ENCODE measurements around the gene AGBL1.
"Not testable (repeated sequence)": the region's sequence is repeated elsewhere in the genome, so short reads cannot be mapped to it uniquely, and the experiment has no call there.

AGBL1 gene

GRCh38 chr15:86872782-86873181, 793.1 kb downstream of the AGBL1 start:
- no peak for TF ChIP-seq CTCF (IDR thresholded peaks at IDR 0.05; ENCODE audit: insufficient read depth, missing control alignments)
- FAIRE-seq: no peak
- no peak for DNase-seq (ENCODE audit: insufficient read length, low spot score)

DNA sequence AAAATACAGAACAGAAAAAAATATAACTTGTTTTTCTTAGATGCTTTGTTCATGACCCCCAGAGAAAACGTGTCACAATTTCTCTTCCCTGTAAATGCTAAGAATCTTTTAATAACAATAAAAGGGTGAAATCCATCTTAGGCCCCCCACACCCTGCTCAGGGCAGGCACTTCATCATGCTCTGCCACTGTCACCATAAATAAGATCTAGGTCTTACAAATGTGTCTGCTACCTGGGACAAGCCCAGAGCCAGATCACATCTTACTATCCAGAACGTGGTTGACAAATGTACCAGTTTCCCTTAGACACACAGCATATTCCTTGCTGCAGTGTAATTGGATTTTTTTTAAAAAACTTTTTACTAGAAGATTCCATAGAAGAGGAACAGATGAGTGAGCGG, 795.4 kb downstream of the AGBL1 start:
- TF ChIP-seq CTCF (IDR thresholded peaks at IDR 0.05; ENCODE audit: insufficient read depth, missing control alignments): no peak
- FAIRE-seq (no peak), DNase-seq (ENCODE audit: insufficient read length, low spot score) (no peak)

DNA sequence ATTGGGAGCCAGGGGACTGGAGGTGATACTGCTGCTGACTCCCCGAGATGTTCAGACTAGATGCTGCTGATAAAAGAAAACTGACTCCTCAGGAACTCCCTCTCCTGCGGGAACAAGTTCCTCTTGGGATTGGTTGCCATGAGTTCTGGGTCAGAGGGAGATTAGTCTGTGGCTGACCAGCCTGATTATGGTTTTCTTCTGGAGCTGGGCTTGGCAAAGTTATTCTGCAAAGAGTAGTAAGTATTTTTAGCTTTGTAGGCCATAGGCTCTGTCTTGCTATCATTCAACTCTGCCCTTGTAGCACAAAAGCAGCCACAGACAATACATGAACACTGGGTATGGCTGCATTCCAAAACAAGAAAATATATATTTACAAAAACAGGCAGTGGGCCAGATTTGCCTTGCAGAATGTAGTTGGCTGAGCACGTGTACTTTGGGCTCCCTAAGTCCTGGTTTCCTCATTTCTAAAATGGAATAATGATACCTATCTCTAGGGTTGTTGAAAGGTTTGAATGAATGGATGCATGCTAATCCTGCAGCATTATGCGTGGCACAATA, 796.8 kb downstream of the AGBL1 start:
- FAIRE-seq: no peak
- DNase-seq (ENCODE audit: insufficient read length, low spot score): no peak

DNA sequence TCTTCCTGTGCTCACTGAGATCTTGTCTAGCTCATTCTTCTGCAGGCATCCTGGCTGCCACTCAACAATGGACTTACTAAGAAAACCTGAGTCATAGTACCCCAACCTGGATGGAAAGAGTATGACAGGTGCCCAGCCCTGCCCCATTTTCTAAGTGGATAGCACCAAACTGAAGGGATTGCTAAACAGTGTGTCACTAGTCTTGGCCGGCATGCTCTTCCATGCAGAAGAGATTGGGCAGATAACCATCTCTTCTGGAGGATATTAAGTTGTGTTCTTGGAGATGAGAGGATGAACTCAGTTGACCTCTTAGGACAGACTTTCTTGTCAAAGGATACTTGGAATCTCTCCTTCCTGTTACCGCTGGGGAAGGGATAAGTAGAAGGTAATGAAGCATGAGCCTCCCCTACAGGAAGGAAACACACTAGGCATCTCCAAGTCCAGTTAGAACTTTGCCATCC, 797.5 kb downstream of the AGBL1 start:
- FAIRE-seq: no peak
- TF ChIP-seq CTCF (IDR thresholded peaks at IDR 0.05; ENCODE audit: insufficient read depth, missing control alignments): no peak

More for the DNA sequence above, 796.8 kb downstream of the AGBL1 start:
- TF ChIP-seq CTCF (IDR thresholded peaks at IDR 0.05; ENCODE audit: insufficient read depth, missing control alignments): no peak

GRCh38 chr15:86878844-86879243, 799.2 kb downstream of the AGBL1 start:
- FAIRE-seq; DNase-seq (ENCODE audit: insufficient read length, low spot score): not testable (repeated sequence)

More for the DNA sequence above, 797.5 kb downstream of the AGBL1 start:
- no peak for DNase-seq (ENCODE audit: insufficient read length, low spot score)

- no peak for TF ChIP-seq CTCF (IDR thresholded peaks at IDR 0.05; ENCODE audit: insufficient read depth, missing control alignments)
- no peak for DNase-seq (ENCODE audit: insufficient read length, low spot score)
- FAIRE-seq: no peak
Observed at GRCh38 chr15:86879250-86880229, 799.9 kb downstream of the AGBL1 start.

DNA sequence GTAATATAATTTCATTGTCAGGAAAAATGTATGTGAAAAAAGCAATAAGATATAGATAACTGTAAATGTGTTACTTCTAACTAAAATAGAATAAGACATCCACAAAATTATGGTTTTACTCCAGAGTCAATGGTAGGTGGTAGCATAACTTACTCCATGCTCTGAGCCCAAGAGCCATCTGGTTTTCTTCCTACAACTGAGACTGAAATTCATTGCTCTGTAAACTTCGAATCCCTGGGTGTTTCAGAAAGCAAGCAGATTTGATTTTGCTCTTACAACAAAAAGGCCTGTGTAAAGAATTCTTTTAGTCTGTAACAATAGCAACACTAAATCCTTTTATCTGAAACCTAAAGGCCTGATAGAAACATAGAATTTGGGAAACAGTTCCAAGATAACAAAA, 805.9 kb downstream of the AGBL1 start:
- TF ChIP-seq CTCF (IDR thresholded peaks at IDR 0.05; ENCODE audit: insufficient read depth, missing control alignments): no peak
- DNase-seq (ENCODE audit: insufficient read length, low spot score) (no peak), FAIRE-seq (no peak)
